ENCODE results near the gene TBXAS1.
"Not testable (repeated sequence)": the region's sequence is repeated elsewhere in the genome, so short reads cannot be mapped to it uniquely, and the experiment has no call there.

TBXAS1 gene

DNA sequence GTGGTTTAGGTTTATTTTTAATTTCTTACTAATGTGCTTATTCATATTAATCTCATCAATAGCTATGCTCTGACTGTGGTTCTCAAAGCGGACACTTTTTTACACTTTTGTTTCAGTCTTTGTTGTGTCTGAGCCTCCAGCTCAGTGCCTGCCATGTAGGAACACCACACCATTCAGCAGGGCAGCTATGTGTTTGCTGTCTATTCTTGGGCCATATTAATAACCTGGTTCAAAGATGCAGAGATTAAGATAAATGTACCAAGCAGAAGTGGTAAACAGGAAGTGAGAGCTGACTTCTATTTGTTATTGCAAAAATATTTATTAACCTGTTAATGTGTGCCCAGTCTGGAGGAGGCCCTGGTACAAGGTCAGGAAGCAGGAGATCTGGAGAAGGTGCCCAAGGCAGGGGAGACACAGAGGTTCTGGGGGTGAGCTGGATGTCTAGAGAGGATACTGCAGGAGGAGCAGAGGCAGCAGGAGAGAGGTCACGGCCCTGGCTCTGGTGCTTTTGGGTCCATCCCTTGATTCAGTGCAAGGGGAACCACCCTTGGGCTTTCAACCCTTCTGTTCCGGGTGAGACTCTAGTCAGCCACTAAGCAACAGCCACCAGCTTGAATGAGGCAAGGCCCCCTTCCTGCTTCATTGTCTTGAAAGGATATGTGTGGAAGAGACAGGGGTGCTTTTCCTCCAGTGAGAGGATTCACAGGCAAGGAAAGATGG is 1.9 kb downstream of the TBXAS1 start:
- no peaks in the 10 kb centered on the region for H3K9me2 ChIP-seq (replicated peaks; ENCODE audit: insufficient read depth, low read length)

DNA sequence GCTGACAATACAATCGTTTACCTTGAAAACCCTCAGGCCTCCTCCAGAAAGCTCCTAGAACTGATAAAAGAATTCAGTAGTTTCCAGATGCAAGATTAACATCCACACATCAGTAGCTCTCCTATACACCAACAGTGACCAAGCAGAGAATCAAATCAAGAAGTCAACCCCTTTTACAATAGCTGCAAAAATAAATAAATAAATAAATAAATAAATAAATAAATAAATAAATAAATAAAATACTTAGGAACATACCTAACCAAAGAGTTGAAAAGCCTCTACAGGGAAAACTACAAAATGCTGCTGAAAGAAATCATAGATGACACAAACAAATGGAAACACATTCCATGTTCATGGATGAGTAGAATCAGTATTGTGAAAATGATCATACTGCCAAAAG is 6.8 kb downstream of the TBXAS1 start:
- not testable (repeated sequence) for H3K27me3 ChIP-seq (ENCODE audit: low read length); H3K36me3 ChIP-seq (ENCODE audit: low read length); H3K4me2 ChIP-seq (ENCODE audit: low read depth, low read length, poor library complexity, severe bottlenecking); H3K9me3 ChIP-seq (ENCODE audit: insufficient read depth, low read length); H2AFZ ChIP-seq (ENCODE audit: low read depth, low read length, severe bottlenecking); H3K79me2 ChIP-seq (ENCODE audit: insufficient read depth, low read length); H3K27ac ChIP-seq (ENCODE audit: low read depth, low read length); H3K9me2 ChIP-seq (replicated peaks; ENCODE audit: insufficient read depth, low read length); H3F3A ChIP-seq (ENCODE audit: insufficient read depth); H3K4me3 ChIP-seq (ENCODE audit: insufficient read depth, low read length, poor library complexity, severe bottlenecking); H4K20me1 ChIP-seq (ENCODE audit: low read depth, low read length); H3K9ac ChIP-seq (ENCODE audit: low read length)

More for the DNA sequence above, 1.9 kb downstream of the TBXAS1 start:
- no peak overlapping the region for H3K4me2 ChIP-seq (ENCODE audit: low read depth, low read length, poor library complexity, severe bottlenecking)
- H3K9me3 ChIP-seq (ENCODE audit: insufficient read depth, low read length) = no peaks in the 10 kb centered on the region
- no peaks in the 10 kb centered on the region for H3K27me3 ChIP-seq (ENCODE audit: low read length)
- H3F3A ChIP-seq (ENCODE audit: insufficient read depth) = no peaks in the 10 kb centered on the region
- H3K36me3 ChIP-seq (ENCODE audit: low read length) = no peaks in the 10 kb centered on the region
- H3K27ac ChIP-seq (ENCODE audit: low read depth, low read length) = no peak overlapping the region
- no peak overlapping the region for H3K9ac ChIP-seq (ENCODE audit: low read length)
- H3K79me2 ChIP-seq (ENCODE audit: insufficient read depth, low read length) = no peaks in the 10 kb centered on the region
- H2AFZ ChIP-seq (ENCODE audit: low read depth, low read length, severe bottlenecking) = no peak overlapping the region
- H4K20me1 ChIP-seq (ENCODE audit: low read depth, low read length) = no peaks in the 10 kb centered on the region
- no peak for TF ChIP-seq EZH2phosphoT487 (conservative IDR thresholded peaks at IDR 0.05; ENCODE audit: low read length)
- H3K4me3 ChIP-seq (ENCODE audit: insufficient read depth, low read length, poor library complexity, severe bottlenecking) = no peak overlapping the region

DNA sequence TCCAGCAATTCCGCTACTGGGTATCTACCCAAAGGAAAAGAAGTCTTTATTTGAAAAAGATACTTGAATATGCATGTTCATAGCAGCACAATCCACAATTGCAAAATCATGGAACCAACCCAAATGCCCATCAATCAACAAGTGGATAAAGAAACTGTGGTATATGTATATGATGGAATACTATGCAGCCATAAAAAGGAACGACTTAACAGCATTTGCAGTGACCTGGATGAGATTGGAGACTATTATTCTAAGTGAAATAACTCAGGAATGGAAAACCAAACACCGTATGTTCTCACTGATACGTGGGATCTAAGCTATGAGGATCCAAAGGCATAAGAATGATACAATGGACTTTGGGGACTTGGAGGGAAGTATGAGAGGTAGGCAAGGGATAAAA is 8.2 kb downstream of the TBXAS1 start:
- not testable (repeated sequence) for H3F3A ChIP-seq (ENCODE audit: insufficient read depth); H3K36me3 ChIP-seq (ENCODE audit: low read length); H4K20me1 ChIP-seq (ENCODE audit: low read depth, low read length); H3K9me3 ChIP-seq (ENCODE audit: insufficient read depth, low read length); H2AFZ ChIP-seq (ENCODE audit: low read depth, low read length, severe bottlenecking); H3K4me2 ChIP-seq (ENCODE audit: low read depth, low read length, poor library complexity, severe bottlenecking); H3K27ac ChIP-seq (ENCODE audit: low read depth, low read length); H3K79me2 ChIP-seq (ENCODE audit: insufficient read depth, low read length); H3K9ac ChIP-seq (ENCODE audit: low read length); H3K27me3 ChIP-seq (ENCODE audit: low read length); H3K9me2 ChIP-seq (replicated peaks; ENCODE audit: insufficient read depth, low read length); H3K4me3 ChIP-seq (ENCODE audit: insufficient read depth, low read length, poor library complexity, severe bottlenecking)

DNA sequence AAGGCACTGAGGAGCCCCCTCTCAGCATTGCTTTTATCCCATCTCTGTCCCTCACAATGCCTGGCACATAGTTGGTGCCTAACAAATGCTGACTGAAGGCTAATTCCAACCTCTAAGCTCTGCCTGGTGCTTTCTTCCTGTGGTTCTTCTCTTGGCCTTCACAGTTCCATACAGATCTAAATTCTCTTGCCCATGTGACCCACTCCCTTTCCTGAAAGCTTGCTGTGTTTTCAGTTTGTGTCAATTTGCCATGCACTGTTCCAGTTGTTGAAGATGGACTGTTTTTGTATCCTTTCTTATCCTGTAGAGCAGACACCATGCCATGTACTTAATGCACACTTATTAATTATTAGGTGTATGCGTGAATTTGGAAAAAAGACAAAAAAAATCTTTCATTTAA is 9.2 kb downstream of the TBXAS1 start:
- H2AFZ ChIP-seq (ENCODE audit: low read depth, low read length, severe bottlenecking) = no peak overlapping the region

More for the DNA sequence above, 9.2 kb downstream of the TBXAS1 start:
- Histone ChIP-seq H3K9me2 (replicated peaks; ENCODE audit: insufficient read depth, low read length) (no peaks in the 10 kb centered on the region), H3K9ac (ENCODE audit: low read length) (no peak overlapping the region), H3K9me3 (ENCODE audit: insufficient read depth, low read length) (no peaks in the 10 kb centered on the region), H3F3A (ENCODE audit: insufficient read depth) (no peaks in the 10 kb centered on the region), H3K79me2 (ENCODE audit: insufficient read depth, low read length) (no peaks in the 10 kb centered on the region), H3K4me3 (ENCODE audit: insufficient read depth, low read length, poor library complexity, severe bottlenecking) (no peak overlapping the region), H3K36me3 (ENCODE audit: low read length) (no peaks in the 10 kb centered on the region), H3K27ac (ENCODE audit: low read depth, low read length) (no peak overlapping the region), H3K4me2 (ENCODE audit: low read depth, low read length, poor library complexity, severe bottlenecking) (no peak overlapping the region), H3K27me3 (ENCODE audit: low read length) (no peaks in the 10 kb centered on the region), H4K20me1 (ENCODE audit: low read depth, low read length) (no peaks in the 10 kb centered on the region)
- TF ChIP-seq, protein P1, sequence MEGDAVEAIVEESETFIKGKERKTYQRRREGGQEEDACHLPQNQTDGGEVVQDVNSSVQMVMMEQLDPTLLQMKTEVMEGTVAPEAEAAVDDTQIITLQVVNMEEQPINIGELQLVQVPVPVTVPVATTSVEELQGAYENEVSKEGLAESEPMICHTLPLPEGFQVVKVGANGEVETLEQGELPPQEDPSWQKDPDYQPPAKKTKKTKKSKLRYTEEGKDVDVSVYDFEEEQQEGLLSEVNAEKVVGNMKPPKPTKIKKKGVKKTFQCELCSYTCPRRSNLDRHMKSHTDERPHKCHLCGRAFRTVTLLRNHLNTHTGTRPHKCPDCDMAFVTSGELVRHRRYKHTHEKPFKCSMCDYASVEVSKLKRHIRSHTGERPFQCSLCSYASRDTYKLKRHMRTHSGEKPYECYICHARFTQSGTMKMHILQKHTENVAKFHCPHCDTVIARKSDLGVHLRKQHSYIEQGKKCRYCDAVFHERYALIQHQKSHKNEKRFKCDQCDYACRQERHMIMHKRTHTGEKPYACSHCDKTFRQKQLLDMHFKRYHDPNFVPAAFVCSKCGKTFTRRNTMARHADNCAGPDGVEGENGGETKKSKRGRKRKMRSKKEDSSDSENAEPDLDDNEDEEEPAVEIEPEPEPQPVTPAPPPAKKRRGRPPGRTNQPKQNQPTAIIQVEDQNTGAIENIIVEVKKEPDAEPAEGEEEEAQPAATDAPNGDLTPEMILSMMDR (IDR thresholded peaks at IDR 0.05; ENCODE audit: insufficient read depth, low read length, poor library complexity, severe bottlenecking) = no peak
- no peak for TF ChIP-seq EZH2phosphoT487 (conservative IDR thresholded peaks at IDR 0.05; ENCODE audit: low read length)
